ENCODE results near the gene C6orf89. TPM values are rescaled to one million over a fixed set of nuclear protein-coding genes. Genes with fewer than 3 reads are reported as not detected.

The C6orf89 gene
- total RNA-seq, 1 experiment from 2014 or later, result 40.1 TPM

- DNase-seq, result no peak
- Histone ChIP-seq H3K9me3 (ENCODE audit: insufficient read depth, low read depth) (no peaks in the 10 kb centered on the region), H2AFZ (no peak overlapping the region), H3K9me2 (ENCODE audit: insufficient read depth) (no peaks in the 10 kb centered on the region), H3K36me3 (ENCODE audit: low read depth) (peaks cover 18% of the 10 kb centered on the region; the same call in 1 of the 2 replicates), H3K79me2 (ENCODE audit: low read depth) (no peaks in the 10 kb centered on the region), H3K27ac (no peak overlapping the region), H3F3A (ENCODE audit: insufficient read depth, low read depth) (peaks cover 3% of the 10 kb centered on the region; the same call in 1 of the 2 replicates), H3K4me1 (replicated peaks; ENCODE audit: insufficient read depth) (peaks cover 23% of the 10 kb centered on the region), H3K4me3 (no peak overlapping the region), H4K20me1 (ENCODE audit: insufficient read depth) (no peaks in the 10 kb centered on the region), H3K4me2 (no peak overlapping the region), H3K27me3 (ENCODE audit: insufficient read depth, low read depth) (no peaks in the 10 kb centered on the region)
- intact Hi-C loops (cut with micrococcal nuclease; ENCODE audit: unreplicated experiment), result loop anchor here (2.0 to 5.0 kb wide), 2 partner anchors 36 to 61 kb away; partner anchors contain the start of gene MTCH1
- BruUV-seq (replicated peaks), result no TSS peak
- CTCF ChIA-PET, result no interaction called here
- POLR2A ChIA-PET (ENCODE audit: unreplicated experiment), result no interaction called here
- no peak for TF ChIP-seq CTCF (conservative IDR thresholded peaks at IDR 0.05)
- no peak for TF ChIP-seq EZH2 (IDR thresholded peaks at IDR 0.05; ENCODE audit: low read depth)
These were observed 40.1 kb downstream of the C6orf89 start for GRCh38 chr6:36925809-36926208.

GRCh38 chr6:36926708-36927513, 41.2 kb downstream of the C6orf89 start:
- Histone ChIP-seq H3F3A (ENCODE audit: insufficient read depth, low read depth) (no peaks in the 10 kb centered on the region), H3K4me2 (no peak overlapping the region), H3K9me3 (ENCODE audit: insufficient read depth, low read depth) (no peaks in the 10 kb centered on the region), H3K4me1 (replicated peaks; ENCODE audit: insufficient read depth) (peaks cover 26% of the 10 kb centered on the region), H3K27ac (no peak overlapping the region), H3K9me2 (ENCODE audit: insufficient read depth) (no peaks in the 10 kb centered on the region), H2AFZ (no peak overlapping the region), H3K27me3 (ENCODE audit: insufficient read depth, low read depth) (no peaks in the 10 kb centered on the region), H3K4me3 (no peak overlapping the region), H3K79me2 (ENCODE audit: low read depth) (no peaks in the 10 kb centered on the region), H4K20me1 (ENCODE audit: insufficient read depth) (no peaks in the 10 kb centered on the region), H3K36me3 (ENCODE audit: low read depth) (peaks cover 8% of the 10 kb centered on the region; the same call in 1 of the 2 replicates)
- DNase-seq, result no peak
- TF ChIP-seq EZH2 (IDR thresholded peaks at IDR 0.05; ENCODE audit: low read depth), result no peak
- no peak for TF ChIP-seq CTCF (conservative IDR thresholded peaks at IDR 0.05)
- ChIA-PET CTCF (no interaction called here), POLR2A (ENCODE audit: unreplicated experiment) (no interaction called here)
- no TSS peak for BruUV-seq (replicated peaks)
- intact Hi-C loops (cut with micrococcal nuclease; ENCODE audit: unreplicated experiment), result loop anchor here (2.0 to 5.0 kb wide), 2 partner anchors 35 to 60 kb away; partner anchors contain the start of gene MTCH1

GRCh38 chr6:36927691-36928546, 42.2 kb downstream of the C6orf89 start:
- H3K9me3 ChIP-seq (ENCODE audit: insufficient read depth, low read depth), result no peaks in the 10 kb centered on the region
- peaks cover 4% of the 10 kb centered on the region; the same call in 1 of the 2 replicates for H3K36me3 ChIP-seq (ENCODE audit: low read depth)
- peaks cover 34% of the 10 kb centered on the region for H3K4me1 ChIP-seq (replicated peaks; ENCODE audit: insufficient read depth)
- H3K9me2 ChIP-seq (ENCODE audit: insufficient read depth), result no peaks in the 10 kb centered on the region
- BruUV-seq (replicated peaks), result no TSS peak
- 0 out of 2 replicates have a peak, but pooled peaks cover 6% of the 10 kb centered on the region for H3F3A ChIP-seq (ENCODE audit: insufficient read depth, low read depth)
- H2AFZ ChIP-seq, result no peak overlapping the region
- H3K27ac ChIP-seq, result no peak overlapping the region
- TF ChIP-seq CTCF (conservative IDR thresholded peaks at IDR 0.05) (no peak), EZH2 (IDR thresholded peaks at IDR 0.05; ENCODE audit: low read depth) (no peak)
- ChIA-PET CTCF (no interaction called here), POLR2A (ENCODE audit: unreplicated experiment) (no interaction called here)
- no peaks in the 10 kb centered on the region for H4K20me1 ChIP-seq (ENCODE audit: insufficient read depth)
- no peaks in the 10 kb centered on the region for H3K79me2 ChIP-seq (ENCODE audit: low read depth)
- intact Hi-C loops (cut with micrococcal nuclease; ENCODE audit: unreplicated experiment), result loop anchor here (2.0 to 5.0 kb wide), 3 partner anchors 13 to 59 kb away; partner anchors contain the start of gene MTCH1
- no peak overlapping the region for H3K4me2 ChIP-seq
- no peak for DNase-seq
- no peaks in the 10 kb centered on the region for H3K27me3 ChIP-seq (ENCODE audit: insufficient read depth, low read depth)
- H3K4me3 ChIP-seq, result no peak overlapping the region
